GM18867 (cell line): Measurements from ENCODE around the gene ALPG.
"Not testable (repeated sequence)": the region's sequence is repeated elsewhere in the genome, so short reads cannot be mapped to it uniquely, and the experiment has no call there.

ENCODE experiments used
- ATAC-seq: cut with Tn5 transposase; IDR thresholded peaks from one replicate; pipeline ENCODE4 v1.9.1; 2021; ENCODE audit warnings: mild to moderate bottlenecking, moderate library complexity; ENCODE audit not compliant: unreplicated experiment

The ALPG gene

DNA sequence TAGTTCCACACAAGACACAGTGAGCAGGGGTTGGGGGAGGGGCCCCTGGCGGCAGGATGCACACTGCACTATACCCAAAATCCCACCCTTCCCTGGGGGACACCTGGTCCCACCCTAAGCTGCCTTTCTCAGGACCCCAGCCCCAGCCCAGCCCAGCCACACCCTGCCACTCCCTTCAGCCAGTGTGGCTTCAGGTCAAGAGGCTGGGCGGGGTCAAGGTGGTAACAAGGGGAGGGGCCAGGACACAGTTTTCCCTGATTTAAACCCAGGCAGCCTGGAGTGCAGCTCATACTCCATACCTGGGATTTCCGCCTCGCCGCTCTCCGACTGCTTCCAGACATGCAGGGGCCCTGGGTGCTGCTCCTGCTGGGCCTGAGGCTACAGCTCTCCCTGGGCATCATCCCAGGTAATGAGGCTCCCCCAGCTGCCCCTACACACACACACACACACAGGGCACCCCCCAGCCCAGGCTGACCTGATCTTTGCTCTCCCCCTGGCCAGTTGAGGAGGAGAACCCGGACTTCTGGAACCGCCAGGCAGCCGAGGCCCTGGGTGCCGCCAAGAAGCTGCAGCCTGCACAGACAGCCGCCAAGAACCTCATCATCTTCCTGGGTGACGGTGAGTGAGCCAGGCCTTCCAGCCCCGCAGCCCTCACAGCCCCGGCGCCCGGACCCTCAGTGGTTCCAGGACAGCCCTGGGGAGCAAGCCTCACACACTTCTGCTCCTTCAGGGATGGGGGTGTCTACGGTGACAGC lies at the start of gene ALPG:
TSS of gene ALPG (plus strand) at position 289 of the 755 bp plus-strand sequence. CDS start at position 340, 51 bp downstream.
- no peak for ATAC-seq

DNA sequence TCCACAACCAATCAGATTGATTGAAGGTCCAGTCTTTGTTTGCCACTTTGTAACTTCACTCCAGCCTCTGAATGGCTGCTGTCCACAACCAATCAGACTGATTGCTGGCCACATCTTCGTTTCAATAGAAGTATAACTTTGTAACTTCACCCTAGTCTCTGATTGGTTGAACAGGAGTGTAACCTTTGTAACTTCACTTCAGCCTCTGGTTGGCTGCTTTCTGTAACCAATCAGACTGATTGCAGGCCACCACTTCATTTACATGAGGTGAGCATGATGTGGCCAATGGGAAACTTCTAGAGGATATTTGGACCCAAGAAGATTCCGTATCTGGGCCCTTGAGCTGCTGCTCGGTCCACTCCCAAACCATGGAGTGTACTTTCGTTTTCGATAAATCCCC lies 45.0 kb upstream of the ALPG start:
- ATAC-seq = no peak

DNA sequence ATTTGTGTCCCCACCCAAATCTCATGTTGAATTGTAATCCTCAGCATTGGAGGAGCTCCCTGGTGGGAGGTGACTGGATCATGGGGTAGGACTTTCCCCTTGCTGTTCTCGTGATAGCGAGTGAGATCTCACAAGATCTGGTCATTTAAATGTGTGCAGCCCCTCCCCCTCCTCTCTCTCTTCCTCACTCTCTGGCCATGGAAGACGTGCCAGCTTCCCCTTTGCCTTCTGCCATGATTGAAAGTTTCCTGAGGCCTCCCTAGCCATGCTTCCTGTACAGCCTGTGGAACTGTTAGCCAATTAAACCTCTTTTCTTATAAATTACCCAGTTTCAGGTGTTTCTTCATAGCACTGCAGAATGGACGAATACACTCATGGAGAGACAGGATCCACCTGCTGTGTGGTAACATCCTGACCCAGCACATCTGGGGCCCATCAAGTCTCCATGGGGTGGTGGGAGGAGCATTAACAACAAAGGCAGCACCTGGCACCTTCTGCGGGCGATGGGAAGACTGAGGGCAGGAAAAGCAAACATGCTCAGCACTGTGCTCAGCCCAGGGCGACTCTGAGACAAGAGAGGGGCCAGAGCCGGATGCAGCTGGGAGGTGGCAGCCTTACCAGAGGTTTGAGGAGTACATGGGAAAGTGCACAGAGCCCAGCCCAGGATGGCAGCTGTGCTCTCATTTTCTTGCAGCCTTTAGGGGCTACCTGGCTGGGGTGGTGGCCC lies 44.3 kb upstream of the ALPG start:
- no peak for ATAC-seq

DNA sequence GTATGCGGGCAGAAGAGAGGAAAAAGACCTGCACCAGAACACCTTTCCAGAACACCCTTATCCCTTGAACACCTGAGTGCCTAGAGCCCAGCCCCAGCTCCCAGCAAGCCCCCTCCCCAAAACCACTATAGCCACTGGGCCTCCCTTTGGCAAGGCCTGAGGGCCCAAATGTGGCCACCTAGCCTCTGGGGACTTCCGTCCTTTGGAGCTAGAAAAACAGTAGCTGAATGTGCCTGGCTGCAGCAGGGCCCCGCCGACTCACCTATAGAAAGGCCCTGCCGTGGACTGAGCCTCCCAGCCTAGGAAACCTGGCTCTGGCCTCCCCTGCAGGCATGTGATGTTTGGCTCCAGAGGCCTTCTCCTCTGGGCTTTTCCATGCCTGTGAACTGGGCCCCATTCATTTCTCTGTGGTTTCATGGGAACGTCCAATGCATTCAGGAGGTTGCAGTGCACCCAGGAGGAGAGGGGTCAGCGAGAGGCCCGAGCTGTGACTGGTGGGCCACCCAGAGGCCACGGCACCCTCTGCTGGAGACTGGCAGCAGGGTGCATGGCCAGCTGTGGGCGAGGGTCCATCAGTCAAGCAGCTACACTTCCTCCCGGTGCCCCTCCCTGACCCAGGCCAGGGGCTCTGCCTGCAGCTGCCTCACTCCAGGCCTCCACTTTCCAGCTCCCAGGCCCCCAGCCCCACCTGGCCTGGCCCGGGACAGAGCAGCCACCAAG lies 43.4 kb upstream of the ALPG start:
- not testable (repeated sequence) for ATAC-seq

DNA sequence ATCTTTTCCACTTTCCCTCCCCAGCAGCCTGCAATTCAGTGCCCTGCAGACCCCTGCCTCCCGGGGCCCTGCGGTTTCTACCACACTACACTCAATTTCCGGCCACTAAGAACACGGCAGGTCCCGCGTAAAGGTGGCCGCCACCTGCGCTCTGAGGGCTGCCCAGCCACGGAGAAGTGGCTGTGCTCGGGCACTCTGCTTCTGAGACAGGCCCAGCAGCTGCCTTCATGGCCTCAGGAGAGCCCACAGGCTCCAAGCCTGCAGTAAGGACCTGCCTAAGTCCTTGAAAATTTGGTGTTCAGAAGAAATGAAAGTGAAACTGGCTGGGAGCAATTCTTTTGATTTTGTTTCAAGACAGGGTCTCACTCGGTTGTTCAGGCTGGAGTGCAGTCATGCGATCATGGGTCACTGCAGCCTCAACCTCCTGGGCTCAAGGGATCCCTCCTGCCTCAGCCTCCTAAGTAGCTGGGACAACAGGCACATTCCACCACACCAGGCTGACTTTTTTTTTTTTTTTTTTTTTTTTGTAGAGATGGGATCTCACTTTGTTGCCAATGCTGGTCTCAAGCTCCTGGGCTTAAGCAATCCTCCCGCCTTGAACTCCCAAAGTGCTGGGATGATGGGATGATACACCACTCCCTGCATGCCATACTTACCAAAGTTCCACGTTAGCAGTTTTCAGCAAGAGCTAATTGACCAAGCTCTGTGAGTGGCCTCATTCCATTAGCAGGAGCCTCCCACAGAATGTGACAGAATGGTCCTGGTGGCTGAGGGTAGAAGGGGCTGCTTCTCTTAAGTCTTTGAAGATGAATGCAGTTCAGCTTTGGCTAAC lies 42.6 kb upstream of the ALPG start:
- no peak for ATAC-seq

DNA sequence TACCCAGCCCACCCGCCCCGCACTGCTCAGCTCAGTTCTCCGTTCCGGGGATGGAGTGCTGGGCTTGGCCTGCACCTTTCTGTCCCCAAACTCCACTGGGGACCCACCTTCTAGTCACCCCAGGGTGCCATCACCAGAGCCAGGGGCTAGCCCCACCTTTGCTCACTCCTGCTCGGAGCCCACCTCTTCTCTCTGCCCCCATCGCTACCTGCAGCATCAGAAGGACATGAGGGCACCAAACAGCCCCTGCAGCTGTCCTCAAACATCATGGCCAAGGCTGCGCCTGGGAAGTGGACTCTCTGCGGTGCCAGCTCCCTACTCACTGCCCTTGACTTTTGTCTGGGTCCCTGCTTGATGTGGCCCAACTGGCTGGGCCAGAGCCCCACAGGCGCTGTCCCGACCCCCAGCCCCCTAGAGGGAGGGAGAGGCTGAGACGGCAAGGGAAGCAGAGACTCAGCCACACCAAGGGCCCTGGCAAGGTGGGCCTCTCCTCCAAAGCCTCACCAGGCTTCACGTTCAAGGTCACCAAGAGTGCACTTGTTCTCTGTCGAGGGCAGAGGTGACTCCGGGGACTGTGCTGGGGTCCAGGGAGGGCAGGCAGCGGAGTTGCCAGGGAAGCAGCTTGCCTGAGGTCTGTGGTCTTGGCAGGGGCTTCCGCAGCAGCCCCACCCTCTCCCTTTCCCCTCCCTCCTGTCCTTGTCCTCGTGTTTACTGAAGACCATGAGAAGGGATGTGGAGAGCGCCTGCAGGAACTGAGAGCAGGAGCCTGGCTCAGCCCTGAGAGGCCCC lies 41.6 kb upstream of the ALPG start:
- ATAC-seq = not testable (repeated sequence)

DNA sequence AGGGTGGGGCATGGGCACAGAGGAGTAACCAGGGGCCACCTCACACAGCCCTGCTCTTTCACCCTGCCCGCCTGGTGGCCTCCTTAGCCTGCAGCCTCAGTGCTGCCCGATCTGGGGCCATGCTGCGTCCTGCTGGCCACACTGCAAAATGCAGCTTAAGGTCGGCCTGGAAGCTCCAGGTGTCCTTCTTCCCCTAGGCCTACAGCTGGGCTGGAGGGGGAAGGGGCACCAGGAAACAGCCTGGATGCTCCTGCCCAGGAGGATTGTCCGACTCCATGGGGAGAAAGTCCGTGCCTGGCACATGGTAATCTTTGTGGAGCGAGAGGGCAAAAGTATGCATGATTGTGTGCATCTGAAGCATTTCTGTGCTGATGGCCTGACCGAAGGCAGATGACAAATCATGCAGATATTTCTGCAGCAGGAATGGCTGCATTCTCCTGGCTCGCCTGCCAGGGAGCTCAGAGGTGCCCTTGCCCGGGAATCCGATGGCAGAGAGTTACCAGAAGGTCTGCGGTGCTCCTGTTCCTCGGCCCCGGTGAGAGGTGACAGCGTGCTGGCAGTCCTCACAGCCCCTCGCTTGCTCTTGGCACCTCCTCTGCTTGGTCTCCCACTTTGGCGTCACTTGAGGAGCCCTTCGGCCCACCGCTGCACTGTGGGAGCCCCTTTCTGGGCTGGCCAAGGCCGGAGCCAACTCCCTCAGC lies 40.9 kb upstream of the ALPG start:
- ATAC-seq = no peak

DNA sequence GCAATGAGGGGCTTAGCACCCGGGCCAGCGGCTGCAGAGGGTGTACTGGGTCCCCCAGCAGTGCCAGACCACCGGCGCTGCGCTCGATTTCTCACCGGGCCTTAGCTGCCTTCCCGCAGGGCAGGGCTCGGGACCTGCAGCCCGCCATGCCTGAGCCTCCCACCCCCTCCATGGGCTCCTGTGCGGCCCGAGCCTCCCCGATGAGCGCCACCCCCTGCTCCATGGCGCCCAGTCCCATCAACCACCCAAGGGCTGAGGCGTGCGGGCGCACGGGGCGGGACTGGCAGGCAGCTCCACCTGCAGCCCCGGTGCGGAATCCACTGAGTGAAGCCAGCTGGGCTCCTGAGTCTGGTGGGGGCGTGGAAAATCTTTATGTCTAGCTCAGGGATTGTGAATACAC lies 40.2 kb upstream of the ALPG start:
- not testable (repeated sequence) for ATAC-seq

DNA sequence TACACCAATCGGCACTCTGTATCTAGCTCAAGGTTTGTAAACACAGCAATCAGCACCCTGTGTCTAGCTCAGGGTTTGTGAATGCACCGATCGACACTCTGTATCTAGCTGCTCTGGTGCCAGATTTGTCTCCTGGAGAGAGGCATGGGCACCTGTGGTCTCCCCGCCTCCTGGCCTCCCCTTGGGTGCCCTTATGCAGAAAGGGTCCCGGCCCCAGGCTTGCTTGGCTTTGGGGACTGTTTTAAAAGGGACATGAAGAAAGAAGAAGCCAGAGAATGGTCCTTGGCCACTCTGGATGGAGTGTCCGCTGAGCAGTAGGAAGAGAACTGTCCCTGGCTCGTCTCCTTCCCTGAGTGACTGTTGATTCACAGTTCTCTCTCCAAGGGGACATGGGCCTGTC lies 39.6 kb upstream of the ALPG start:
- no peak for ATAC-seq

DNA sequence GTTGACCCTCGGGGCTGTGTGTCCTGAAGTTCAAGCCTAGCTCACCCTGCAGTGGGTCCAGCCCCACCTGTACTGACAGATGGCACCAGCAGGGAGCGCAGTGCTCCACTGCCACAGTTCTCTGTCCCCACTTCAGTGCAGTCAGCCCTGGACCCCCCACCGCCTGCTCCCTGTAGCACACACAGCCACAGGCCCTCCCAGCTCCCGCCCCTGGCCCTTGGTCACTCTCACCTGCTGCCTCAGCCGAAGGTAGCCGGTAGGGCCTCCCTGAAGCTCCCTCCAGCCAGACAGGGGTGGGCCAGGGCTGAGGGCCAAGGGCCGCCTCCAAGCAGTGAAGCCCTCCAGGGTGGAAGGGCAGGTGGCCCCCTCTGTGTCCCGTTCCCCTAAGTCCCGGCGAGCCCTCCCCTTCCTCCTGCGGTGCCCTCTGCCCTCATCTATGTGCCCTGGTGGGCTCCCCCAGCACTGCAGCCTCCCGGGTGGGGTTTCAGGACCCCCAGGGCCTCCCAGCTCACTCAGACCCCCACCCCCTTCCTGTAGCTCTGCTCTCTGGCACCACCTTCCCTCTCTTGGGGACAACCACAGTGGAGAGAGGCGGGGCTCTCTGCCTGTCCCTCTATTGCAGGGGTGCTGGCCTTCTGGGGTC lies 38.9 kb upstream of the ALPG start:
- ATAC-seq = no peak

DNA sequence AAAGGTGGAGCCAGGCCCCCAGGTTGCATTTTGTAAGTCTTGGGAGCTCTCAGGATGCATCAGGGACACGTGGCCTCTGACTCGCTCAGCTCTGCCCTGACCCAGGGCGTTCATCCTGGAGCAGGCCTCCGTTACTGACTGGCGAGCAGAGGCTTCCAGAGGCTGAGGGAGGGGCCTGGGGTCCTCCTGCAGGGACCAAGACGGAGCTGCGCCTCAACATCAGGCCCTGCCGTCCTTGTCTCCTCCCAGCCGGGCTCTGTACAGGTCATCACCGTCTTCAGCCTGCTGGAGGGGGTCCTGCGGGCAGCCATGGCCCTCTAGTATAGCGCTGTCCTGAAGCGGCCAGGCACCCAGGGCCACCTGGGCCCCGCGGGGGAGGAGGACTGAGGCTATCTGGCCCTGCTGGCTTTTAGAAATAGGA lies 38.3 kb upstream of the ALPG start:
- ATAC-seq = no peak

DNA sequence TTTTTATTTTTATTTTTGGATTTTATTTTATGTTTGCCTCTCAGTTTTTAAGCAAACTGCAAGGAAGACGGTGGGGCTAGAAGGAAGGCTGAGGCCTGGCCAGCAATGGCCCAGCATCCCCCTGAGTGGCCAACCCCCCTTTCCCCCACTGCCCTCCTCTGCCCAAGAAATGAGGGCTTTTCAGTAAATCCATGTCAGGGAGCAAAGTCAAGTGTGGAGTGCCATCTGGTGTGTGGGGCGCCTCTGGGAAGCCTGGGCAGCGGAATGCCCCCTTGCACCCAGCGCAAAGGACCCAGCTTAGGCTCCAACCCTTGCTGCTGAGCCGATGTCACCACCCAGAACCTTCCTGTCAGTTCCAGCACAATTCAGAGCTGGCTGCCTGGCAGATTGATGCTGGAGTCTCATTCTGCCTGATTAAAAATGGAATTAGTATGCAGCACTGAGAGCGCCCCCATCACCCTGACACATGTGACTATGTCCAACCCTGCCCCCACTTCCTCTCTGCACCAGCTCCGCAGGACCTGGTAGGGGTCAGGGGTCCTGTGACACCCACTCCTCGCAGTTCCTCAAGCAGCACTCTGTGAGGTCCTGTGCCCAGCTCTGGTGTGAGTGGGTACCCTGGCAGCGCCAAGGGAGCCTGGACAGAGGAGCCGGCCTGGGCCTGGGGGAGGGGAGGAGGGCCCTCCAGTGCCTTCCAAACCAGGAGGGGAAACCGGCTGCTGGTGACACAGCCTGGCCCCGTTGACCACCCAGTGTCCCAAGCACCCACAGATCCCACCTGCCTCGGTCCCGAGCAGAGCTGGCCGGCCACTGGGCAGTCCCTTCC lies 37.3 kb upstream of the ALPG start:
- ATAC-seq = no peak

DNA sequence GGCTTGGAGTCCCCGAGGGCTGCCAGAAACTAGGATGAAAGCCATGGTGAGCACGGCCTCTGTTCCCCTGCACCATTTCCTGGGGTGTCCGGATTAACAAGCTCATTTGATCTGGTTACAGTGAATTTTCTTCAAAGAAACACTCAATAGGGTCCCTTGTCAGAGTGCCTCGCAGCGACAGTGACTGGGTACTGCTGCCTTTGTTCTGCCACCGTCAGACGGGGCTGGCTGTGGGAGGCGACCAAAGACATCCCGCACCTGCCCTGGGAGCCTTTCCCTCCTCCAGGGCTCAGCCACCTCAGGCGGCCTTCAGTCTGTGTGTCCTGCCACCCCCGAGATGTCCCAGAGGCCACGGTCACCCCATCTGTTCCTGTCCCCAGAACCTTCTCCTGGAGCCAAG lies 36.6 kb upstream of the ALPG start:
- not testable (repeated sequence) for ATAC-seq

DNA sequence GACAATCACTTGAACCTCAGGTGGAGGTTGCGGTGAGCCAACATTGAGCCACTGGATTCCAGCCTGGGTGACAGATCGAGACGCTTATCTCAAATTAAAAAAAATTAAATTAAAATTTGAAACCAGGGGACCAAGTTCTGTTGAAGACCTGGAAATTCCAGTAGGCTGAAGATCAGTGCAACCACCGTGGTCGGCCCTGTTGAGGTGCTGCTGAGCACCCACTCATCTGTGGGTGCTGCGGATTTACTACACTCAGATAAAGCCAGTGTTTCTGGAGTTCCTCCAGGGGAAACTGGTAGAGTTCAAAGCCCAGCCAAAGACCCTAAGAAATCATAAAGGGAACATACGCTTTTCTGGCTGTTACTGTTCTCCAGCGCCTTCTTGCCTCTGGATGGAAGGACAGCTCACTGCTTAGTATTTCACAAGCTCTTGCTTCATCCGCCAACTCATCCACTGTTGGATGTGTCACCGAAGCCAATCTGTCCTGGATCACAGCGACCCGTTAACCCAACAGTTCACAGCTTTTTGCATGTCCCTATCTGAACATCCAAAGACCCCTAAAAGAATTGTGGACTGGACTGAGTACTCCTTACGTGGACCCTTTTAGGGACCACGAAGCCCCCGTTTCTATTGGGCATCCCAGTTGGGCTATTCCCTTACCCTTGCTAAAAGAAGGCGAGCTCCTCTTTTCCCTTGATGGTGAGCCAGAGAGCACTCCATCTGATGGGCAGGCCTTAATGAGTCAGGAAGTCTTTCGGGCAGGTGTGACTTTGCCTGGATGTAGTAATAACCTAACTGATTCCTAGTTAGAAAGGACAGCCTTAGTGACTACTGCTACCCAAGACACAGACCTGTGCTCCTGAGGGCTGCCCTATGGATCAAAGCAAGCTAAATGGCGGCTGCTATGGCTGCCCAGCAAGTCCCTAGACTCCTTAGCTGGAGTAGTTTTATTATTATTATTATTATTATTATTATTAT lies 34.1 kb upstream of the ALPG start:
- no peak for ATAC-seq

DNA sequence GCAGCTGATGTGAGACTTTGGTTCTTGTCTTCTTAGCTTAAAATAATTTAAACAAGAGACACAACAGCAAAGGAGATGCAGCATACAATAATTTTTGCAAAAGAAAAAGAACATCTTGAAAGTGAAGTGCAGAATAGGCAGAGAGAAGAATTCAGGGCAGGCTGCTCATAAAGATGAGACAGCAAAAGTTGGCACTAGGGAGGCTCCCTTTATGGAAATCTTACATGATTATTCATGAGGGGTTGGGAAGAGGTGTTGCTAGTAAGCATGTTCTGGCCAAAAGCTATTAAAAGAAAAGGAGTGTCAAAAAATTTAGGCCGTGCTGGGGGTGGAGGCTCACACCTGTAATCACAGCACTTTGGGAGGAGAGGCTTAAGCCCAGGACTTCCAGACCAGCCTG lies 32.3 kb upstream of the ALPG start:
- no peak for ATAC-seq

DNA sequence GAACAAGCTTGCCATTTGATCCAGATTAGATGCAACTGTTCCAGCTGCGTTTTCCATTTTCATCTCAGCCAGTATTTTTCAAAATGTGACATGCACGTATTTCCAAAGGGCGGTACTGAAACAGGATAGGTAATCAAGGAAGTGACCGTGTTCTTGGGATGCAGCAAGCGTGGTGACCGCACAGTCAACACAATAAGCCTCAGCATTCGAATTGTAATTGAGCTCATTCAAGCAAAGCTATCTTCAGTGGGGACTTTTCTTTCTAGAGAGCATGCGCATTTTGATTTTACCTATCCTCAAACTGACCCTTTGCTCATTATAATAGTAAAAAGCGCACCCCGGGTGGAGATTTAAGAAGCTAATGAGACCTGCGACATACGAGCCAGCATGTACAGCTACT lies 31.5 kb upstream of the ALPG start:
- ATAC-seq = no peak

DNA sequence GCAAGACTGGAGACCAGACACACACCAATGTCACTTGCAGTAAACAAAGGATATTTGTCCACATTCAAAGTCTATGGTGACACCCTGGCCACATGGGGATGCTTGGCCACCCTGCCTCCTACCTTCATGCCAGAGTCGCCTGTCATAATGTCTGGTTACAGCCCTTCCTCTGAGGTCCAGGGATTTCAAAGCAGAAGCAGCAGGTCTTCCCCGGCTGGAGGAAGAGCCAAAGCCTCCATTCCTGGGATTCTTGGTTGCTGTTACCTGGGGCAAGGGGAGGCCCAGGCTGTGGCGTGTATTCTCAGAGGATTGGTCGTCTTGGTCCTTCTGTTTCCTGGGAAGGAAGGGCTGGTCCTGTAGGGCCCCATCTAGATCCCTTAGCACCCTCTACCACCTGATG lies 30.4 kb upstream of the ALPG start:
- ATAC-seq = no peak
